Measurements from ENCODE around the gene DISC1. TPM values are rescaled to one million over a fixed set of nuclear protein-coding genes. Genes with fewer than 3 reads are reported as not detected.

DISC1 gene
- total and polyA plus RNA-seq, 2 of the 13 experiments (the other 11 are each of a cell fraction or from before 2014, with no cell fraction given), result 4.2 to 4.6 TPM

- TF ChIP-seq TEF (CRISPR knock-in tag; IDR thresholded peaks at IDR 0.05), result no peak
- no peak for TF ChIP-seq NKX3-1 (CRISPR knock-in tag; IDR thresholded peaks at IDR 0.05)
- TF ChIP-seq XRCC5 (optimal IDR thresholded peaks at IDR 0.05; ENCODE audit: low read length), result no peak
- TF ChIP-seq FOXK1 (CRISPR knock-in tag; IDR thresholded peaks at IDR 0.05; ENCODE audit: borderline replicate concordance, low read depth), result no peak
- TF ChIP-seq TBP (CRISPR knock-in tag; IDR thresholded peaks at IDR 0.05), result no peak
Observed at GRCh38 chr1:231973830-231974229, 347.2 kb downstream of the DISC1 start (continued).

- FAIRE-seq, result no peak
- no peak overlapping the region for H3K27ac ChIP-seq (ENCODE audit: extremely low read length, insufficient read depth, low read length)
- H3K36me3 ChIP-seq (replicated peaks in 1 of 2; ENCODE audit: control insufficient read depth in 1 of 2, insufficient read depth in 2 of 2, low read length in 2 of 2), result no peaks in the 10 kb centered on the region
- H3K27me3 ChIP-seq (ENCODE audit: control insufficient read depth in 1 of 2, insufficient read depth in 2 of 2, low read length in 2 of 2), result no peaks in the 10 kb centered on the region
- no peak overlapping the region for H3K9ac ChIP-seq (ENCODE audit: insufficient read depth, low read depth, low read length)
- ATAC-seq, result no peak
- no peak overlapping the region for H3K4me2 ChIP-seq (ENCODE audit: low read depth, low read length)
- H3K9me3 ChIP-seq (ENCODE audit: low read length), result peaks cover 4% of the 10 kb centered on the region; the same call in 1 of the 2 replicates
- intact Hi-C loops (cut with micrococcal nuclease; ENCODE audit: unreplicated experiment) (no loop called here), in situ Hi-C loops (cut with HindIII; ENCODE audit: extremely low pct_ligation_motif_present, low pct_unique_long_range_greater_than_20kb) (no loop called here)
- no TSS peak for BruUV-seq (replicated peaks)
- H3K4me3 ChIP-seq (replicated peaks in 1 of 3; ENCODE audit: insufficient read depth in 1 of 3, low read depth in 2 of 3, low read length in 3 of 3), result no peak overlapping the region
- POLR2A ChIA-PET, result no interaction called here
- CTCF ChIA-PET (ENCODE audit: low intra/inter-chr PET ratio, low total read pairs), result no interaction called here
- H3K4me1 ChIP-seq (ENCODE audit: insufficient read depth, low read length), result no peaks in the 10 kb centered on the region
- DNase-seq (ENCODE audit: low spot score), result no peak
- 75% methylated on average over 4 of the region's 4 CpGs for WGBS (ENCODE audit: low lambda C conversion rate)
- no peak overlapping the region for H2AFZ ChIP-seq (ENCODE audit: low read length)
- H4K20me1 ChIP-seq (ENCODE audit: insufficient read depth, low read length), result no peaks in the 10 kb centered on the region
- no peaks in the 10 kb centered on the region for H3K79me2 ChIP-seq (ENCODE audit: insufficient read depth, low read length)
- TF ChIP-seq IRF9 (CRISPR knock-in tag; IDR thresholded peaks at IDR 0.05; ENCODE audit: borderline replicate concordance) (no peak), ZNF580 (CRISPR knock-in tag; IDR thresholded peaks at IDR 0.05; ENCODE audit: borderline replicate concordance, low read depth) (no peak), ZC3H13 (CRISPR knock-in tag; IDR thresholded peaks at IDR 0.05) (no peak), ZBTB10 (CRISPR knock-in tag; IDR thresholded peaks at IDR 0.05; ENCODE audit: borderline replicate concordance) (no peak), PRMT3 (CRISPR knock-in tag; IDR thresholded peaks at IDR 0.05; ENCODE audit: borderline replicate concordance, low read depth) (no peak)
Observed at GRCh38 chr1:231976231-231976630, 349.6 kb downstream of the DISC1 start.
